HG02870 (cell line): ENCODE data around the gene GPLD1.
"Not testable (repeated sequence)": the region's sequence is repeated elsewhere in the genome, so short reads cannot be mapped to it uniquely, and the experiment has no call there.

Experiments used
- ATAC-seq: cut with Tn5 transposase; IDR thresholded peaks from one replicate; pipeline ENCODE4 v1.9.1; 2021; ENCODE audit warnings: mild to moderate bottlenecking, moderate library complexity; ENCODE audit not compliant: unreplicated experiment

Gene GPLD1

GRCh38 chr6:24425091-24425490 is 64.3 kb downstream of the GPLD1 start:
- ATAC-seq: no peak

- ATAC-seq: no peak
Measured at GRCh38 chr6:24419526-24419925, 69.9 kb downstream of the GPLD1 start.

- peak; percentile 72 for ATAC-seq
Measured at GRCh38 chr6:24415753-24416152, 73.6 kb downstream of the GPLD1 start.

- not testable (repeated sequence) for ATAC-seq
Measured at GRCh38 chr6:24414531-24414930, 74.8 kb downstream of the GPLD1 start.

- ATAC-seq: no peak
Measured at GRCh38 chr6:24412294-24412693, 77.1 kb downstream of the GPLD1 start.

GRCh38 chr6:24410622-24411021 is 78.8 kb downstream of the GPLD1 start:
- ATAC-seq: no peak

- peak; percentile 95 for ATAC-seq
Measured at GRCh38 chr6:24408719-24409410, 80.5 kb downstream of the GPLD1 start.

- no peak for ATAC-seq
Measured at GRCh38 chr6:24405262-24405661, 84.1 kb downstream of the GPLD1 start.

GRCh38 chr6:24403501-24403824 is 85.9 kb downstream of the GPLD1 start:
- ATAC-seq: no peak

- ATAC-seq: peak; percentile 96
Measured at GRCh38 chr6:24402697-24403500, 86.5 kb downstream of the GPLD1 start, which contains the start of gene MRS2. MRS2 (plus strand) TSS chr6:24402936; CDS start chr6:24403047, 111 bp downstream.

GRCh38 chr6:24401458-24401857 is 87.9 kb downstream of the GPLD1 start:
- no peak for ATAC-seq

- ATAC-seq: not testable (repeated sequence)
Measured at GRCh38 chr6:24400045-24401039, 89.0 kb downstream of the GPLD1 start.

- no peak for ATAC-seq
Measured at GRCh38 chr6:24397631-24398030, 91.7 kb downstream of the GPLD1 start.

- ATAC-seq: no peak
Measured at GRCh38 chr6:24396824-24397223, 92.6 kb downstream of the GPLD1 start.

GRCh38 chr6:24394780-24395437 is 94.5 kb downstream of the GPLD1 start:
- ATAC-seq: no peak

GRCh38 chr6:24394061-24394779 is 95.2 kb downstream of the GPLD1 start:
- no peak for ATAC-seq

- ATAC-seq: peak; percentile 95
Measured at GRCh38 chr6:24391756-24392405, 97.5 kb downstream of the GPLD1 start.

- no peak for ATAC-seq
Measured at GRCh38 chr6:24391208-24391607, 98.2 kb downstream of the GPLD1 start.

GRCh38 chr6:24387818-24388217 is 101.6 kb downstream of the GPLD1 start:
- ATAC-seq: no peak
